H9 (cell line): ENCODE data around the gene MTSS2. TPM values are rescaled to one million over a fixed set of nuclear protein-coding genes. Genes with fewer than 3 reads are reported as not detected.

Source experiments
- DNase-seq: peaks from one replicate; pipeline ENCODE4 v3.0.0-alpha.2; 2017
- H2AFZ ChIP-seq: one replicate; pipeline ENCODE4 v1.6.1; 2013; ENCODE audit warnings: mild to moderate bottlenecking, low read length, control low read depth, moderate library complexity
- H2AK5ac ChIP-seq: 2 replicates; pipeline ENCODE4 v1.6.1; 2013; ENCODE audit warnings: low read length, control low read depth, mixed read lengths; ENCODE audit not compliant: insufficient read length
- H2BK120ac ChIP-seq: one replicate; pipeline ENCODE4 v1.6.1; 2013; ENCODE audit warnings: low read depth, mild to moderate bottlenecking, low read length, control low read depth, inconsistent platforms; ENCODE audit not compliant: poor library complexity, severe bottlenecking
- H2BK12ac ChIP-seq: 2 replicates; pipeline ENCODE4 v1.6.1; 2013; ENCODE audit warnings: low read length, control low read depth, mixed read lengths, low read depth; ENCODE audit not compliant: insufficient read length
- H2BK15ac ChIP-seq: 2 replicates; pipeline ENCODE4 v1.6.1; 2013; ENCODE audit warnings: low read depth, low read length, control low read depth
- H2BK20ac ChIP-seq: one replicate; pipeline ENCODE4 v1.6.1; 2013; ENCODE audit warnings: low read depth, mild to moderate bottlenecking, low read length, control low read depth, inconsistent platforms; ENCODE audit not compliant: poor library complexity, severe bottlenecking
- H2BK5ac ChIP-seq: 2 replicates; pipeline ENCODE4 v1.6.1; 2013; ENCODE audit warnings: low read length, control low read depth, mixed read lengths; ENCODE audit not compliant: insufficient read length
- H3K14ac ChIP-seq: 2 replicates; pipeline ENCODE4 v1.6.1; 2013; ENCODE audit warnings: low read length, control low read depth; ENCODE audit not compliant: insufficient read depth
- H3K18ac ChIP-seq: 2 replicates; pipeline ENCODE4 v1.6.1; 2013; ENCODE audit warnings: low read depth, mild to moderate bottlenecking, mixed read lengths, low read length, control low read depth; ENCODE audit not compliant: insufficient read length
- H3K23ac ChIP-seq: 2 replicates; pipeline ENCODE4 v1.6.1; 2013; ENCODE audit warnings: low read length, control low read depth, mixed read lengths, low read depth; ENCODE audit not compliant: insufficient read length
- H3K23me2 ChIP-seq: 2 replicates; pipeline ENCODE4 v1.6.1; 2013; ENCODE audit warnings: low read depth, mild to moderate bottlenecking, mixed read lengths, low read length, control low read depth; ENCODE audit not compliant: insufficient read length, poor library complexity, severe bottlenecking
- H3K27ac ChIP-seq: 2 replicates; pipeline ENCODE4 v1.5.1; 2013; ENCODE audit warnings: low read length, control low read depth, mixed read lengths, low read depth; ENCODE audit not compliant: insufficient read length
- H3K27me3 ChIP-seq: 2 replicates; pipeline ENCODE4 v1.6.1; 2013; ENCODE audit warnings: low read length, control low read depth, inconsistent platforms; ENCODE audit not compliant: insufficient read depth
- H3K4ac ChIP-seq: 2 replicates; pipeline ENCODE4 v1.6.1; 2013; ENCODE audit warnings: low read depth, mild to moderate bottlenecking, control low read depth, inconsistent platforms, low read length, moderate library complexity
- H3K4me1 ChIP-seq: 2 replicates; pipeline ENCODE4 v1.6.1; 2013; ENCODE audit warnings: low read length, control low read depth, inconsistent platforms; ENCODE audit not compliant: insufficient read depth
- H3K4me2 ChIP-seq: 2 replicates; pipeline ENCODE4 v1.6.1; 2013; ENCODE audit warnings: low read length, control low read depth, mixed read lengths; ENCODE audit not compliant: insufficient read length, insufficient read depth
- H3K56ac ChIP-seq: 2 replicates; pipeline ENCODE4 v1.6.1; 2013; ENCODE audit warnings: low read depth, mild to moderate bottlenecking, mixed read lengths, low read length, control low read depth; ENCODE audit not compliant: insufficient read length
- H3K79me1 ChIP-seq: 2 replicates; pipeline ENCODE4 v1.6.1; 2013; ENCODE audit warnings: low read depth, mild to moderate bottlenecking, moderate library complexity, low read length, control low read depth, inconsistent platforms; ENCODE audit not compliant: insufficient read depth, poor library complexity, severe bottlenecking
- H3K79me2 ChIP-seq: 2 replicates; pipeline ENCODE4 v1.6.1; 2013; ENCODE audit warnings: low read length, control low read depth, inconsistent platforms; ENCODE audit not compliant: insufficient read depth
- H3K9ac ChIP-seq: 2 replicates; pipeline ENCODE4 v1.6.1; 2013; ENCODE audit warnings: low read length, control low read depth, mixed read lengths; ENCODE audit not compliant: insufficient read length; ENCODE audit errors: extremely low read depth
- H3K9me3 ChIP-seq: one replicate; pipeline ENCODE4 v1.6.1; 2013; ENCODE audit warnings: low read depth, low read length, inconsistent platforms; ENCODE audit not compliant: control insufficient read depth
- H3T11ph ChIP-seq: one replicate; pipeline ENCODE4 v1.6.1; 2013; ENCODE audit warnings: mild to moderate bottlenecking, low read length, control low read depth, inconsistent platforms
- H4K20me1 ChIP-seq: one replicate; pipeline ENCODE4 v1.6.1; 2013; ENCODE audit not compliant: control insufficient read depth, insufficient read length, insufficient read depth
- H4K5ac ChIP-seq: 2 replicates; pipeline ENCODE4 v1.6.1; 2013; ENCODE audit warnings: low read depth, mild to moderate bottlenecking, mixed read lengths, low read length, control low read depth; ENCODE audit not compliant: insufficient read length
- H4K8ac ChIP-seq: replicated peaks from 2 replicates; pipeline ENCODE4 v1.6.1; 2013; ENCODE audit warnings: low read length, control low read depth, mixed read lengths, low read depth; ENCODE audit not compliant: insufficient read length
- H4K91ac ChIP-seq: 2 replicates; pipeline ENCODE4 v1.6.1; 2013; ENCODE audit warnings: low read depth, mild to moderate bottlenecking, moderate library complexity, mixed read lengths, low read length, control low read depth; ENCODE audit not compliant: insufficient read length
- H3K27ac Mint-ChIP-seq, 3 experiments: 2 replicates in 2 of 3; 3 replicates in 1 of 3; pipeline ENCODE4 v1.8.0; 2020 to 2021; ENCODE audit warnings: mixed read lengths in 3 of 3, mild to moderate bottlenecking in 1 of 3, moderate library complexity in 1 of 3
- H3K27me3 Mint-ChIP-seq: 2 replicates; pipeline ENCODE4 v1.8.0; 2021; ENCODE audit warnings: low read depth, mild to moderate bottlenecking, moderate library complexity, mixed read lengths
- H3K36me3 Mint-ChIP-seq, 3 experiments: 2 replicates in 2 of 3; 3 replicates in 1 of 3; pipeline ENCODE4 v1.8.0; 2020 to 2021; ENCODE audit warnings: low read depth in 3 of 3, mixed read lengths in 3 of 3; ENCODE audit not compliant: insufficient read depth in 1 of 3
- H3K4me1 Mint-ChIP-seq, 2 experiments: 2 replicates each; pipeline ENCODE4 v1.8.0; 2020; ENCODE audit warnings: mixed read lengths in 2 of 2
- H3K4me3 Mint-ChIP-seq, 2 experiments: 2 replicates in 1 of 2; 3 replicates in 1 of 2; pipeline ENCODE4 v1.8.0; 2020 to 2021; ENCODE audit warnings: mild to moderate bottlenecking in 2 of 2, mixed read lengths in 2 of 2, moderate library complexity in 1 of 2
- H3K9me3 Mint-ChIP-seq, 2 experiments: 2 replicates in 1 of 2; 3 replicates in 1 of 2; pipeline ENCODE4 v1.8.0; 2020; ENCODE audit warnings: mild to moderate bottlenecking in 2 of 2, mixed read lengths in 2 of 2, moderate library complexity in 1 of 2
- CTCF ChIP-seq: fragments of 200-600 bp; sonication (generic); conservative IDR thresholded peaks from 3 replicates; pipeline ENCODE4 v1.8.0; 2021; ENCODE audit warnings: antibody characterized with exemption, mild to moderate bottlenecking
- WGBS: extraction: QIAGEN DNeasy Blood & Tissue Kit; methylation state at CpG from one replicate; pipeline ENCODE4 v1.1.7; 2013; ENCODE audit warnings: missing lambda C conversion rate, low lambda C conversion rate, mixed read lengths; ENCODE audit not compliant: insufficient read length; ENCODE audit errors: extremely low coverage; 5-methylcytosine and 5-hydroxymethylcytosine counted together
- total RNA-seq: library from RNA; stranded (reverse); gene quantifications from 2 replicates; pipeline ENCODE4 v1.2.1, GENCODE V29; 2021

MTSS2 gene
- total RNA-seq, 1 experiment from 2014 or later: 41.0 TPM

GRCh38 chr16:70701596-70701995 is 15.7 kb upstream of the MTSS2 start:
- no peak overlapping the region for H3K4ac ChIP-seq
- H3K4me3 Mint-ChIP-seq: no peak overlapping the region
- no peak overlapping the region for H2BK20ac ChIP-seq
- no peaks in the 10 kb centered on the region for H3K27me3 ChIP-seq
- no peaks in the 10 kb centered on the region for H3K9me3 ChIP-seq
- no peak overlapping the region for H2AK5ac ChIP-seq
- no peak overlapping the region for H3K18ac ChIP-seq
- no peaks in the 10 kb centered on the region for H3K79me2 ChIP-seq
- H3K4me1 ChIP-seq: no peaks in the 10 kb centered on the region; the same call in 1 of the 2 replicates
- no peak overlapping the region for H3T11ph ChIP-seq
- H4K91ac ChIP-seq: no peak overlapping the region
- H3K4me1 Mint-ChIP-seq: peaks cover 23 to 30% of the 10 kb centered on the region in 2 experiments
- no peak overlapping the region for H2BK5ac ChIP-seq
- no peaks in the 10 kb centered on the region for H3K23me2 ChIP-seq
- DNase-seq: no peak
- H4K8ac ChIP-seq: no peak overlapping the region
- no peak for TF ChIP-seq CTCF
- H3K9ac ChIP-seq: no peak overlapping the region
- WGBS: no CpG with 5 or more reads among the region's 9 CpGs
- no peak overlapping the region for H2BK120ac ChIP-seq
- H3K4me2 ChIP-seq: no peak overlapping the region
- H3K14ac ChIP-seq: no peak overlapping the region; the same call in 1 of the 2 replicates
- H2AFZ ChIP-seq: no peak overlapping the region
- no peaks in the 10 kb centered on the region for H3K9me3 Mint-ChIP-seq
- H3K27ac ChIP-seq: no peak overlapping the region
- no peak overlapping the region for H3K23ac ChIP-seq
- no peaks in the 10 kb centered on the region for H3K79me1 ChIP-seq
- no peak overlapping the region for H2BK12ac ChIP-seq
- H3K36me3 Mint-ChIP-seq: peaks cover 4 to 10% (median 7%) of the 10 kb centered on the region in 3 experiments; a peak in 3 of 7 replicates
- H2BK15ac ChIP-seq: no peak overlapping the region
- no peak overlapping the region for H3K56ac ChIP-seq
- H3K27me3 Mint-ChIP-seq: no peaks in the 10 kb centered on the region
- peak overlapping the region in 2 of 3 experiments; percentile 81 to 98; a peak in 6 of 7 replicates for H3K27ac Mint-ChIP-seq
- H4K5ac ChIP-seq: no peak overlapping the region
- no peaks in the 10 kb centered on the region for H4K20me1 ChIP-seq
